Astrocyte (in vitro differentiated cells and primary cell): ENCODE measurements around the gene HES6.

Experiments
- EZH2 ChIP-seq: IDR thresholded peaks from 2 replicates; pipeline ENCODE4 v1.6.1; 2012; ENCODE audit warnings: mild to moderate bottlenecking, low read length, inconsistent platforms; ENCODE audit not compliant: insufficient read depth
- TF ChIP-seq, protein P1 (sequence below): IDR thresholded peaks from 2 replicates; pipeline ENCODE4 v1.5.1; 2011; ENCODE audit warnings: low read depth, mild to moderate bottlenecking, inconsistent platforms, low read length, moderate library complexity; ENCODE audit not compliant: insufficient read depth

GRCh38 chr2:238271061-238271554 lies 31.3 kb upstream of the HES6 start:
- TF ChIP-seq, protein P1, sequence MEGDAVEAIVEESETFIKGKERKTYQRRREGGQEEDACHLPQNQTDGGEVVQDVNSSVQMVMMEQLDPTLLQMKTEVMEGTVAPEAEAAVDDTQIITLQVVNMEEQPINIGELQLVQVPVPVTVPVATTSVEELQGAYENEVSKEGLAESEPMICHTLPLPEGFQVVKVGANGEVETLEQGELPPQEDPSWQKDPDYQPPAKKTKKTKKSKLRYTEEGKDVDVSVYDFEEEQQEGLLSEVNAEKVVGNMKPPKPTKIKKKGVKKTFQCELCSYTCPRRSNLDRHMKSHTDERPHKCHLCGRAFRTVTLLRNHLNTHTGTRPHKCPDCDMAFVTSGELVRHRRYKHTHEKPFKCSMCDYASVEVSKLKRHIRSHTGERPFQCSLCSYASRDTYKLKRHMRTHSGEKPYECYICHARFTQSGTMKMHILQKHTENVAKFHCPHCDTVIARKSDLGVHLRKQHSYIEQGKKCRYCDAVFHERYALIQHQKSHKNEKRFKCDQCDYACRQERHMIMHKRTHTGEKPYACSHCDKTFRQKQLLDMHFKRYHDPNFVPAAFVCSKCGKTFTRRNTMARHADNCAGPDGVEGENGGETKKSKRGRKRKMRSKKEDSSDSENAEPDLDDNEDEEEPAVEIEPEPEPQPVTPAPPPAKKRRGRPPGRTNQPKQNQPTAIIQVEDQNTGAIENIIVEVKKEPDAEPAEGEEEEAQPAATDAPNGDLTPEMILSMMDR = no peak
- TF ChIP-seq EZH2 = no peak
